Right lobe of liver (tissue), 4 donors: ENCODE results near the gene IFFO2.

Source experiments
- CTCF ChIP-seq, 4 donors: fragments of 200-600 bp in 3 of 4; fragments of 450-650 bp in 1 of 4; IDR thresholded peaks; one replicate each; pipeline versions ENCODE4 v1.5.1 to v1.8.0; 2016 to 2022; ENCODE audit warnings: antibody characterized with exemption in 4 of 4, mild to moderate bottlenecking in 2 of 4
- POLR2A ChIP-seq: fragments of 450-650 bp; IDR thresholded peaks from one replicate; pipeline ENCODE4 v1.6.1; 2017; ENCODE audit warnings: antibody characterized with exemption, mild to moderate bottlenecking
- donor health status: DM: no; HTN: no; CAD: no.
- donor health status: DM: no; HTN: no; CAD: no.
- donor health status: DM: no; HTN: yes; CAD: no.

- TF ChIP-seq CTCF (IDR thresholded peaks at IDR 0.05) (no peak), POLR2A (no peak)
Observed at GRCh38 chr1:18957136-18957521, 653 bp upstream of the IFFO2 start.
